ENCODE measurements around the gene MYH11.

DNA sequence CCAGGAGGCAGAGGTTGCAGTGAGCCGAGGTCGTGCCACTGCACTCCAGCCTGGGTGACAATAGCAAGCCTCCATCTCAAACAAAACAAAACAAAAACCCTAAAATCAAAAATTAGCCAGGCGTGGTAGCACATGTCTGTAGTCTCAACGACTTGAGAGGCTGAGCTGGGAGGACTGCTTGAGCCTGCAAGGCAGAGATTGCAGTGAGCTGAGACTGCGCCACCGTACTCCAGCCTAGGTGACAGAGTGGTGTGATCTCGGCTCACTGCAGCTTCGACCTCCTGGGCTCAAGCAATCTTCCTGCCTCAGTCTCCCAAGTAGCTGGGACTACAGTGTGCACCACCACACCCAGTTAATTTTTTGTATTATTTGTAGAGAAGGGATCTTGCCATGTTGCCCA lies 87.6 kb downstream of the MYH11 start:
- TF ChIP-seq, protein P1, sequence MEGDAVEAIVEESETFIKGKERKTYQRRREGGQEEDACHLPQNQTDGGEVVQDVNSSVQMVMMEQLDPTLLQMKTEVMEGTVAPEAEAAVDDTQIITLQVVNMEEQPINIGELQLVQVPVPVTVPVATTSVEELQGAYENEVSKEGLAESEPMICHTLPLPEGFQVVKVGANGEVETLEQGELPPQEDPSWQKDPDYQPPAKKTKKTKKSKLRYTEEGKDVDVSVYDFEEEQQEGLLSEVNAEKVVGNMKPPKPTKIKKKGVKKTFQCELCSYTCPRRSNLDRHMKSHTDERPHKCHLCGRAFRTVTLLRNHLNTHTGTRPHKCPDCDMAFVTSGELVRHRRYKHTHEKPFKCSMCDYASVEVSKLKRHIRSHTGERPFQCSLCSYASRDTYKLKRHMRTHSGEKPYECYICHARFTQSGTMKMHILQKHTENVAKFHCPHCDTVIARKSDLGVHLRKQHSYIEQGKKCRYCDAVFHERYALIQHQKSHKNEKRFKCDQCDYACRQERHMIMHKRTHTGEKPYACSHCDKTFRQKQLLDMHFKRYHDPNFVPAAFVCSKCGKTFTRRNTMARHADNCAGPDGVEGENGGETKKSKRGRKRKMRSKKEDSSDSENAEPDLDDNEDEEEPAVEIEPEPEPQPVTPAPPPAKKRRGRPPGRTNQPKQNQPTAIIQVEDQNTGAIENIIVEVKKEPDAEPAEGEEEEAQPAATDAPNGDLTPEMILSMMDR (optimal IDR thresholded peaks at IDR 0.05 in 1 of 3, IDR thresholded peaks at IDR 0.05 in 1 of 3, conservative IDR thresholded peaks at IDR 0.05 in 1 of 3; ENCODE audit: extremely low read depth in 1 of 3, insufficient read depth in 2 of 3, low read length in 3 of 3), result no peak
- TF ChIP-seq EZH2 (IDR thresholded peaks at IDR 0.05; ENCODE audit: low read length), result no peak
